OCI-LY1 (cell line): ENCODE data around the gene MMP11.
A peak's percentile ranks its signal among the peaks of the same experiment; 100 is the strongest.

Experiments used
- H2AFZ ChIP-seq: fragments of 200-600 bp; sonication (generic), shearing (Covaris generic); 2 replicates; pipeline ENCODE4 v1.6.0; 2014; ENCODE audit warnings: antibody characterized with exemption, mild to moderate bottlenecking, low read length
- H3F3A ChIP-seq: fragments of 200-600 bp; sonication (generic), shearing (Covaris generic); 2 replicates; pipeline ENCODE4 v1.6.0; 2014; ENCODE audit warnings: mild to moderate bottlenecking, antibody characterized with exemption, low read length, moderate library complexity; ENCODE audit not compliant: insufficient read depth
- H3K27ac ChIP-seq: fragments of 200-600 bp; sonication (generic); 2 replicates; pipeline ENCODE4 v1.5.1; 2014; ENCODE audit warnings: low read length, mixed run types, mild to moderate bottlenecking, low read depth; ENCODE audit not compliant: poor library complexity, severe bottlenecking
- H3K27me3 ChIP-seq: fragments of 200-600 bp; sonication (generic); 2 replicates; pipeline ENCODE4 v1.6.0; 2014; ENCODE audit warnings: antibody characterized with exemption, mild to moderate bottlenecking, low read length, moderate library complexity; ENCODE audit not compliant: insufficient read depth
- H3K36me3 ChIP-seq: fragments of 200-600 bp; sonication (generic); 2 replicates; pipeline ENCODE4 v1.6.1; 2014; ENCODE audit warnings: mild to moderate bottlenecking, antibody characterized with exemption, low read length, moderate library complexity, mixed read lengths; ENCODE audit not compliant: insufficient read depth
- H3K4me1 ChIP-seq: fragments of 200-600 bp; sonication (generic); 2 replicates; pipeline ENCODE4 v1.5.1; 2014; ENCODE audit warnings: mild to moderate bottlenecking, low read length, moderate library complexity; ENCODE audit not compliant: insufficient read depth, severe bottlenecking
- H3K4me2 ChIP-seq: fragments of 200-600 bp; sonication (generic), shearing (Covaris generic); 2 replicates; pipeline ENCODE4 v1.6.1; 2014; ENCODE audit warnings: low read length
- H3K4me3 ChIP-seq: fragments of 200-600 bp; sonication (generic); 2 replicates; pipeline ENCODE4 v1.5.1; 2014; ENCODE audit warnings: low read length, low read depth, mild to moderate bottlenecking, mixed read lengths; ENCODE audit not compliant: poor library complexity, severe bottlenecking
- H3K79me2 ChIP-seq: fragments of 200-600 bp; shearing (Covaris generic); 2 replicates; pipeline ENCODE4 v1.6.1; 2016; ENCODE audit warnings: mixed run types, low read length, mixed read lengths; ENCODE audit not compliant: insufficient read depth
- H3K9ac ChIP-seq: fragments of 200-600 bp; sonication (generic), shearing (Covaris generic); 2 replicates; pipeline ENCODE4 v1.6.1; 2014; ENCODE audit warnings: mild to moderate bottlenecking, low read length, mixed read lengths
- H3K9me2 ChIP-seq: fragments of 200-600 bp; sonication (generic), shearing (Covaris generic); 2 replicates; pipeline ENCODE4 v1.6.1; 2014; ENCODE audit warnings: low read depth, mild to moderate bottlenecking, low read length, mixed read lengths
- H3K9me3 ChIP-seq: fragments of 200-600 bp; shearing (Covaris generic); 2 replicates; pipeline ENCODE4 v1.6.1; 2014; ENCODE audit warnings: low read length, mixed read lengths
- H4K20me1 ChIP-seq: fragments of 200-600 bp; sonication (generic), shearing (Covaris generic); 2 replicates; pipeline ENCODE4 v1.6.0; 2016; ENCODE audit warnings: mild to moderate bottlenecking, low read length; ENCODE audit not compliant: insufficient read depth
- EZH2 ChIP-seq: fragments of 200-600 bp; sonication (generic), shearing (Covaris generic); IDR thresholded peaks from 2 replicates; pipeline ENCODE4 v1.8.0; 2017; ENCODE audit warnings: borderline replicate concordance, mixed run types, mild to moderate bottlenecking, antibody characterized with exemption, low read length, moderate library complexity, mixed read lengths
- TF ChIP-seq, protein P1 (sequence below): fragments of 200-600 bp; sonication (generic), shearing (Covaris generic); IDR thresholded peaks from 2 replicates; pipeline ENCODE4 v1.5.1; 2017; ENCODE audit warnings: mild to moderate bottlenecking, antibody characterized with exemption, low read length, moderate library complexity, mixed read lengths

MMP11 gene

DNA sequence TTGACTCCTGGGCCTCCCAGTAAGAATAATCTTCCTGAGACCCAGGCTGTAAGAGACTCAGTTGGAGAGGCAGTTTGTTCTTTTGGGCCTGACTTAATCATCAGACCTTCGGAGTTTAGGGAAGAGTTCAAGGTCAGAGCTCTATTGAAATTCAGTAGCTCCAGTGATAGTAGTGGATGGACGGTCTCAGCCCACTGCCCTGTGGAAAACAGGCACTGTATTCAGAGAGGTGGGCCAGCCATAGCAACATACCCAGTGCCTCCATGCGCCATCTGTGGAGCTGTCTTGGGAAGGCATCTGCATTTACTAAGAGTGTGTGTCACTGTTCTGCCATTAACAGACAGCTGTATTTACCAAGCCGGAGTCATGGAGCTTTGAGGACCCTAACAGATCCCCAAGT lies 17.0 kb downstream of the MMP11 start:
- H2AFZ ChIP-seq = no peak overlapping the region
- peak overlapping the region; percentile 19; the same call in 1 of the 2 replicates for H3K4me2 ChIP-seq
- H3K79me2 ChIP-seq = peaks cover 47% of the 10 kb centered on the region
- no peak overlapping the region for H3K4me3 ChIP-seq
- peaks cover 34% of the 10 kb centered on the region for H3K4me1 ChIP-seq
- H3F3A ChIP-seq = no peaks in the 10 kb centered on the region
- no peaks in the 10 kb centered on the region for H3K27me3 ChIP-seq
- H4K20me1 ChIP-seq = no peaks in the 10 kb centered on the region
- no peak overlapping the region for H3K9ac ChIP-seq
- no peaks in the 10 kb centered on the region for H3K9me2 ChIP-seq
- H3K36me3 ChIP-seq = peaks cover 35% of the 10 kb centered on the region
- no peak for TF ChIP-seq EZH2
- TF ChIP-seq, protein P1, sequence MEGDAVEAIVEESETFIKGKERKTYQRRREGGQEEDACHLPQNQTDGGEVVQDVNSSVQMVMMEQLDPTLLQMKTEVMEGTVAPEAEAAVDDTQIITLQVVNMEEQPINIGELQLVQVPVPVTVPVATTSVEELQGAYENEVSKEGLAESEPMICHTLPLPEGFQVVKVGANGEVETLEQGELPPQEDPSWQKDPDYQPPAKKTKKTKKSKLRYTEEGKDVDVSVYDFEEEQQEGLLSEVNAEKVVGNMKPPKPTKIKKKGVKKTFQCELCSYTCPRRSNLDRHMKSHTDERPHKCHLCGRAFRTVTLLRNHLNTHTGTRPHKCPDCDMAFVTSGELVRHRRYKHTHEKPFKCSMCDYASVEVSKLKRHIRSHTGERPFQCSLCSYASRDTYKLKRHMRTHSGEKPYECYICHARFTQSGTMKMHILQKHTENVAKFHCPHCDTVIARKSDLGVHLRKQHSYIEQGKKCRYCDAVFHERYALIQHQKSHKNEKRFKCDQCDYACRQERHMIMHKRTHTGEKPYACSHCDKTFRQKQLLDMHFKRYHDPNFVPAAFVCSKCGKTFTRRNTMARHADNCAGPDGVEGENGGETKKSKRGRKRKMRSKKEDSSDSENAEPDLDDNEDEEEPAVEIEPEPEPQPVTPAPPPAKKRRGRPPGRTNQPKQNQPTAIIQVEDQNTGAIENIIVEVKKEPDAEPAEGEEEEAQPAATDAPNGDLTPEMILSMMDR = peak; percentile 43; the same call in 1 of the 2 replicates
- H3K27ac ChIP-seq = no peak overlapping the region
- no peaks in the 10 kb centered on the region for H3K9me3 ChIP-seq

DNA sequence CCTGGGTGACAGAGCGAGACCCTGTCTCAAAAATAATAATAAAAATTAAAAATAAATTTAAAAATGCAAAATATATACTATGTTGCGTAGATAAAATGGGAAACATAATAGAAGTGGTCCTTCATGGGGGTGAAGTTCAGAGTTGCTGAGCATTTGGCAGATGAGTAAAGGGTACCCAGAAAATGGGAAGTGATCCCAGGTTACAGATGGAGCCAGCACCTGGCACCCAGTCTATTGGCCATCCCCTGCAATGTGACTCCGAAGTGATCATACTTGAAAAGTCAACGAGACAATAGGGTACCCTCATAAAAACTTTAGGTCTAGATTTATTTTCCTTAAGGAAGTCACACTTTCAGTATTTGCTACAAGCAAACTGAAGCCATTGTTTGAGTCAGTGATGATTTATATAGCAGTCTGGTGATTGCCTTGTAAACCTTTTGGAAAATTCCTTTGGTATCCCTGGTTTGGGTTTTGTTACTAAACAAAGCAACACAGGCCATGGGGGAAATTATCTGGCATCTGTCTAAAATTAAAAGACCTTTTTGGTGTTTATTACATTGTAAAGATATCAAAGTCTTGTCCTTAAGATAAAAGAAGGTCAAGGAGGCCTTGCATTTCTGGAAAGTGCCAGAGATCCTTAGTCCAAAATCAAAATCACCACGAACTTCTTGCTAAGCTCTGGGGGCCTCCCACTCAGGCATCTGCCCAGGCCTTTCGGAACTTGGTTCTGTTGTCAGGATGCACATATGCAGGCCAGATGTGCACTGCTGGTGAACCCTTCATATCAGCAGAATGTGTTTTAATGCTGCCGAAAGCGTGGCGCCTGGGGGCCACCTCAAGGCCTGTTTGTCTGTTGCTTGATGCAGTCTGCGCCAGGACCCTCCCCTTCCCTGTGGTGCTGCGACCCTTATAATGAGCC lies 18.4 kb downstream of the MMP11 start:
- Histone ChIP-seq H3K4me3 (no peak overlapping the region), H3K4me2 (no peak overlapping the region), H3F3A (peaks cover under 1% of the 10 kb centered on the region; the same call in 1 of the 2 replicates), H3K79me2 (peaks cover 47% of the 10 kb centered on the region), H3K4me1 (peaks cover 34% of the 10 kb centered on the region), H3K9me2 (no peaks in the 10 kb centered on the region), H3K27ac (no peak overlapping the region), H2AFZ (no peak overlapping the region), H3K36me3 (peaks cover 46% of the 10 kb centered on the region), H3K27me3 (no peaks in the 10 kb centered on the region), H3K9ac (no peak overlapping the region), H3K9me3 (no peaks in the 10 kb centered on the region), H4K20me1 (no peaks in the 10 kb centered on the region)
- TF ChIP-seq EZH2 = no peak
- TF ChIP-seq, protein P1 = no peak

DNA sequence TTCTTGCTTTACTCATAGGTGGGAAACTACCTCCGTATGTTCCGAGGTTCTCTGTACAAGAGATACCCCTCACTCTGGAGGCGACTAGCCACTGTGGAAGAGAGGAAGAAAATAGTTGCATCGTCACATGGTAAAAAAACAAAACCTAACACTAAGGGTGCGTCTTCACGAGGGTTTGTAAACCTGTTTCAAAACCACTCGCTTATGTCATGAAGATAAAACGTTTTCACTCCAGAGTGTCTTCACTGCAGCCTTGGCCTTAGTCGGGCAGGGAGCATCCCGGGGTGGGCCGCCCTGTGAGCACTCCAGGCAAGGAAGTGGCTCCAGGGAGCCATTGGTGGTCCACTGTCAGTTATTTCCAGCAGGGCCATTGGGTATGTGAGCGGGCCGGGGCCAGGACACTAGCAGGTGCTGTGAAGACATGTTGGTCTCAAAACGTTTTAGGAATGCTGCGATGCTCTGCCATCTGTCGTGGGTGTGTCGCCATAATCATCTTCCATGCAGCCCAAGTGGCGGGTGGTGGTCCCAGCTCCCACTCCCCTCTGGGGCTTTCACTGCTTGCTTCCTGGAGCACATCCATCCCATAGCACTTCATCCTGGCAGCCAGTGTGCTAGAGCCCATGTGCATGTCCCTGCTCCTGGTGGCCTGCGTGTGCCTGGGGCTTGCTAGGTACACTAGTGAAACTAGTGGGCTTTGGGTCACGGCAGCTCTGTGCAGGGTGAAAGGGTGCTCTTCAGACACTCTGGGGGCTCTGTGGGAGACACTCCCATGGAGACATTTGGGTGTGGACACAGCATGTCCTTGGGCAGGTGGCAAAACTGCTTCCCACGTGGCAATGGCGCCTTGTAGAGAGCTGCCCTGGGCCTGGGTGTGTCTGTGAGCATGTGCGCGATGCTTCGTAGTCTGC lies 19.3 kb downstream of the MMP11 start:
- no peak overlapping the region for H2AFZ ChIP-seq
- no peaks in the 10 kb centered on the region for H3K9me3 ChIP-seq
- TF ChIP-seq, protein P1 = no peak
- TF ChIP-seq EZH2 = no peak
- H3F3A ChIP-seq = peaks cover 6% of the 10 kb centered on the region; the same call in 1 of the 2 replicates
- no peak overlapping the region for H3K4me3 ChIP-seq
- peaks cover 47% of the 10 kb centered on the region for H3K79me2 ChIP-seq
- no peaks in the 10 kb centered on the region for H4K20me1 ChIP-seq
- H3K27me3 ChIP-seq = no peaks in the 10 kb centered on the region
- H3K27ac ChIP-seq = no peak overlapping the region
- peaks cover 55% of the 10 kb centered on the region for H3K36me3 ChIP-seq
- peaks cover 28% of the 10 kb centered on the region for H3K4me1 ChIP-seq
- H3K9me2 ChIP-seq = no peaks in the 10 kb centered on the region
- H3K9ac ChIP-seq = no peak overlapping the region
- H3K4me2 ChIP-seq = no peak overlapping the region
